Hepatic stellate cell (primary cell): ENCODE data around the gene ENTPD6.
A peak's percentile ranks its signal among the peaks of the same experiment; 100 is the strongest.

ENCODE experiments used
- DNase-seq: peaks from one replicate; pipeline ENCODE4 v3.0.0; 2011; ENCODE audit warnings: low spot score

ENTPD6 gene

DNA sequence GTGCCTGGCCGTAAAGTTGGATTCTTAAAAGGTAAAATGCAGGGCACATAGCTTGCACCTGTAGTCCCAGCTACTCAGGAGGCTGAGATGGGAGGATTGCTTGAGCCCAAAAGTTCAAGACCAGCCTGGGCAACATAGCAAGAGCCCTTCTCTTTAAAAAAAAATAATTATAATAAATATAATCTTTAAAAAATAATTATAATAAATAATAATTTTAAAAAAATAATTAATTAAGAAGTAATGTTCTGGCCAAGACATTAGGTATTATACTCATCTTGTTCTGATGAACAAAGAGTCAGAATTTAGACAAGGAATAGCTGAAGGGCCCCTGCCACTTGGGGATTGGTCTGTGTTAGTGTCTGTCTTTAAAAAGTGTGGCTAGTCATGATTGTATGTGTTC is 13.9 kb downstream of the ENTPD6 start:
- no peak for DNase-seq

DNA sequence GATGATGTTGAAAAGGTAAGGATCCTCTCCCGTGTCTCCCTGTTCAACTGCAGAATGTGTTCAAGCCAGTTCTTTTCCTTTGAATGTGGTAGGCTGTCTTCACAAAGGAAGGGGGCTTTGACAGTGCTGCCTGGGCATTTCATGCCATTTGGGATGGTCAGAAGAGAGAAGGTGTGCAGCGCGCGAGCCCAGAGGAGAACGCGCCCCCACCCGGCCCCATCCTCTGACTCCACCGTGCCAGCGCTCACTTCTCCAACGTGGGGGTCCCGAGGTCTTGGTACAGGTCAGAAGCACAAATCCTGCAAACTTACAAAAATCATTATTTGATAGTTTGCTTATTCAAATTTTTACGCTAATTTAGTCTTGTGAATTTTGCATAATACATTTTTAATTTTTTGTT is 14.4 kb downstream of the ENTPD6 start:
- DNase-seq = no peak

DNA sequence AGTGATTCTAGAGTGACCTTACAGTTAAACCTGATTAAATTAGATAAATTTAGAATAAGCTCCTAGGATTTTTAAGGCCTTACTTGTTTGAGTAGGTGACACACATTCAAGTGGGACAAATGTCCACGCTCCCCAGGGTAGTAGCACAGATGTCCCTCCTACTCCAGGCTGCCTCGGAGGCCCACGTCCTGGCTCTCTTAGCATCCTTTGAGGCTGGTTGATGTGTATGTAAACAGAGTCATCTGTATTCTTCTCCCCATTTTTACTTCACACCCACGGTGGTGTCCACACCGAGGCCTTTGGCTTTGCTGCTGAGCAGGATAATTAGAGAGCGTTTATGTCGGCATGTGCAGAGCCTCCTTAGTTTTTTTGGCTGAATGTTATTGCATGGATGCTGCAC is 15.8 kb downstream of the ENTPD6 start:
- DNase-seq = no peak

DNA sequence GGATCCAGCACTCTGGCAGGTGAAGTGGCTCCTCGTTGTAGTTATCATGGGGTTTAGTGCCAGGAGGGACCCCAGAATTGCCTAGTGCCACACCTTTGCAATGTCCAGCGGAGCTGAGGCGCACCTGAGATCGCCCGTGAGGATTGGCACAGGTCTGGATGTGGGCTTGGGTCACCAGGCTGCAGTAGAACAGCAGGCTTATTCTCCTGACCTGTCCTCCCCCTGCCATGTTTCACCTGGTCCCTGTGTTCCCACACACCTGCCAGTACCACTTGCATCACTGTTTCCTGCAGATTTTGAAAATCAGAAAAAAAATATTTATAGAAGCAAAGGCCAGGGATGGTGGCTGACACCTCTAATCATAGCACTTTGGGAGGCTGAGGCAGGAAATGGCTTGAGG is 16.7 kb downstream of the ENTPD6 start:
- DNase-seq = no peak

DNA sequence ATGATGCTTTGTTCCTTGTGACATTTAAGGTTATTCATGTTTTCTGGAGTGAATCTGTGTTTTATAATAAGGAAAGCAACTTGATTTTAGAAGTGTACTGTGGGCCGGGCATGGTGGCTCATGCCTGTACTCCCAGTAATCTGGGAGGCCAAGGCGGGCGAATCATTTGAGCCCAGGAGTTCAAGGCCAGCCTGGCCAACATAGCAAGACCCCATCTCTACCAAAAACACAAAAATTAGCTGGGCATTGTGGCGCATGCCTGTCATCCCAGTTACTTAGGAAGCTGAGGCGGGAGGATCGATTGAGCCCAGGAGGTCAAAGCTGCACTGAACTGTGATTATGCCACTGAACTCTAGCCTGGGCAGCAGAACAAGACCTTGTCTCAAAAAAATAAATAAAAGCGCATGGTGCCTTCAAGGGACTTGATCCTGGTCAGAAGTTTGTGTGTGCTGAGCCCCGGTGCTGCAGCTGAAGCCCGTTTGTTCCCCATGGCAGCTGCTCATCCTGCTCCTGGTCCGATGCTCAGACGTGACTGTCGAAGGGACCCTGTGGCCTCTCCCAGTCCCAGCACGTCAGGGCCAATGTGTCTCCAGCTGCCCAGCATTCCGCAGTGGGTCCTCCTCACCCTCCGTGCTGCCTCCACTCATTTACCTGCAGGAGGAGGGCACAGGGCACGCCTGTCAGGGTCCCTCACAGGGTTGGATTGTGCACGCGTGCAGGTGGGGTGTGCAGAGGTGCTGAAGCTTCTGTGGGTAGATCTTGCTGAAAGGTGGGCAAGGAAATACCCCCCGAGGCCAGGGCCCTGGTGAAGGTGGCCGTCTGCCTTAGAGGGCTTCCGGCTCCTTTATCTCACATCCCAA is 18.3 kb downstream of the ENTPD6 start:
- no peak for DNase-seq

DNA sequence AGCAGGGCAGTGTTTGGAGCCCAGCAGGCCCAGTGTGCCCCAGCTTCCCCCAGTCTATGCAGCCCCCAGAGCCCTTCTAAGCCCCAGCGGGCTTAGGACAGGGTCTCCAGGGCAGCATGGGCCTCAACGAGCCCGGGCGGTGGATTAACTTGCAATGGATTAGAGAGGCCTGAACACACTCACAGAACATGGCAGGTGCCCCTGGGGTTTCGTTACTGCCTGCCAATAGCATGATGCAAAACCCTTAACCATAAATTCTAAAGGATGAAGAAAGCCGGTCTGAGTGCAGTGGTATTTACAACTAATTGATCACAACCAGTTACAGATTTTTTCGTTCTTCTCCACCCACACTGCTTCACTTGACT is 18.9 kb downstream of the ENTPD6 start:
- DNase-seq = no peak

DNA sequence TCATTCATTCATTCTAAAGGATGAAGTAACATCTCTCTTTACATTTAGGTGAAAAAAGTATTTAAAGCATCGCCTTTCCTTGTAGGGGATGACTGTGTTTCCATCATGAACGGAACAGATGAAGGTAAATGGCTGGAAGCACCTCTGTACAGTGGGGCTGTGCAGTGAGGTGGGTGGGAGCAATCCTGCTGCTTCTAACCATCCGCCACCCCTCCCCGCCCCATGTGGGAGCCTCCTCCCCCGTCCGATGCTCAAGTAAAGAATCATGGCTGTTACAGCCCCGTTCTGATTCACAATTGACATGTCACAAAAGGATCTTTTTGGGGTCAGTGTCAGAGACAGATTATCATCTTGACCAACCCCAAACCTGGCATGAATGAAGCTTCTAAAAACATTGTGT is 19.3 kb downstream of the ENTPD6 start:
- DNase-seq = no peak

DNA sequence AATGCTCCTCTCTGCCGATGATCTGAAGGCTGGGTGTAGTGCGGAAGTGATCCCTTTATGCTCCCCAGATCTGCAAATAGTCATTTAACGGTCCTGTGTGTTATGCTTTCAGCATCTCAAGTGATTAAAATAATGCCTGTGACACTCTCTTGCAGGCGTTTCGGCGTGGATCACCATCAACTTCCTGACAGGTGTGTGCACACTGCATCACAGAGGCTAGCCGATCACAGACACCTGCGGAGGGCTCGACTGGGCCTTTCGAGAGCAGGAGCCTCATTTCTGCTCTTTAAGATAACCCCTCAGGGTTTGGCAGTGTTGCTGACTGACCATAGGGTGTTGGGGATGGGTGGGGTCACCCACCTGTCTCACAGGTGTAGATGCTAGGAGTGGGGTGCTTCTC is 20.0 kb downstream of the ENTPD6 start:
- no peak for DNase-seq

DNA sequence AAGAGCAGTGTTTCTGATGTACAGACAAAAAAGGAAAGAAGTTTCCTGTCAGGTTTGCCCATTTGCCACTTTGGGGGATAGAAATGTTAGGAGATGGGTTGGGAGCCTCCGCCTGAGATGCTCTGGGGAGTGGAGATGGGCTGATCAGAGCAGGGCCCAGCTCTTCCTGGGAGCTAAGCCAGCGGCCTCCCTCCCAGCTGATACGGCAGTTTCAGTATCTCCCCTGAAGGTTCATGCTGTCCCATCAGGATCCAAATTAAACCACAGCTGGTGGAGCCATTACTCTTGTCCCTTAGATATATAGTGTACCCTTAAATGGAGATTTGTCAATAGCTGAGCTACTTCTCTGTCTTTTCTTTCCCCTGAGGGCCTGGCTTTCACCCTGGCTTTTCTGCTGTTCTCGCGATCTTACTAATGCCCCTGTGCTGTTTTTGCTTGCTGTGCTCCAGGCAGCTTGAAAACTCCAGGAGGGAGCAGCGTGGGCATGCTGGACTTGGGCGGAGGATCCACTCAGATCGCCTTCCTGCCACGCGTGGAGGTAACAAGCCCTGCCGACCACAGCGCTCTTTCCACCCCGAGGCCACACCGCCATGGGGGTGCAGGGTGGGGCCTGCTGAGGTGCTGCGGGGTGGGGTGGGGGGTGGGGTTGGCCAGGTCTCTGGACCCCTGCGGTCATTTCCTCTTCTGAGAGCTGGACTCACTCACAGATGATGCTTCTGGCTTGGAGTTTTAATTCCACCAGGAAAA is 20.9 kb downstream of the ENTPD6 start:
- no peak for DNase-seq

DNA sequence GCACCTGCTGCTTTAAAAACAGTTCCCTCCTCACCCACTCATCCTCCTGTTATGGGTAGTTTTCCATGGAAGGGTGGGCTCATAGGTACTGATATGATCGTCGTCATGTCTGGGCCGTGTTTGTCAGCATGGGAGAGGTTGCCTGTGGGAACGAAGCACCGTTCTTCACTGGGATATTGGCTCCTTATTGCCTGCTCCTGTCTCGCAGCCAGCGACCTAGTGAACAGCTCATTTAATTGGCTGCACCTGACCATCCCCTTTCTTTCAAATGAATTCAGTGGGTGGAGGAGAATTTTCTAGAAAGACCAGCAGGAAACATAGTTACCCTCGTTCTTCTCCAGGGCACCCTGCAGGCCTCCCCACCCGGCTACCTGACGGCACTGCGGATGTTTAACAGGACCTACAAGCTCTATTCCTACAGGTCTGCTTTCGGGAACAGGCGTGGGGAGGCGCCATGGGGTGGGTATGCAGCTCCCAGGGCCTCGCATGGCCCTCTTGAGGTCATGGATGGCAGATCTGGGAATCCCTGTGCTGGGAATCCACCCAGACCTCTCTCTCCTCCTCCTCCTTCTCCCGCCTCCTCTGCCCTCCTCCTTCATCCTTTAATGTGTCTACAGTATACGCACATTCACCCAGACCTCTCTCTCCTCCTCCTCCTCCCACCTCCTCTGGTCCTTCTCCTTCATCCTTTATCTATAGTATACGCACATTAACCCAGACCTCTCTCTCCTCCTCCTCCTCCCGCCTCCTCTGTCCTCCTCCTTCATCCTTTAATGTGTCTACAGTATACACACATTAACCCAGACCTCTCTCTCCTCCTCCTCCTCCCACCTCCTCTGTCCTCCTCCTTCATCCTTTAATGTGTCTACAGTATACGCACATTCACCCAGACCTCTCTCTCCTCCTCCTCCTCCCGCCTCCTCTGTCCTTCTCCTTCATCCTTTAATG is 21.9 kb downstream of the ENTPD6 start:
- no peak for DNase-seq

DNA sequence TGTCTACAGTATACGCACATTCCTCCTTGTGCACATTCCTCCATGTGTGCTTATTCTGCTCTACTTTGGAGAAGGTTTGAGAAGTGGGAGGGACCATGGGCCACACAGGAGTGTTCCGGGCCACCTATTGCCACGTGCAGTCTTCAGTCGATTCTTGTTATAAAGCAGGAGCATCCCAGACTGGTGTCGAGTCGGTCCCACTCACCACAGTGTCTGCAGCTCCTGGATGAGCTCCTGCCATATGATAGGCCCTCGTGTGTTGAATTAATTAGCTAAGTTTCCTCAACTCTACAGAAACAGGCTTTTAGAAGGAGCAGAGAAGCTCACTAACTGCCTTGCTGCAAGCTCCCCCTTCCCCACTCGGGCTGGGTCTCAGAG is 22.6 kb downstream of the ENTPD6 start:
- DNase-seq = no peak

DNA sequence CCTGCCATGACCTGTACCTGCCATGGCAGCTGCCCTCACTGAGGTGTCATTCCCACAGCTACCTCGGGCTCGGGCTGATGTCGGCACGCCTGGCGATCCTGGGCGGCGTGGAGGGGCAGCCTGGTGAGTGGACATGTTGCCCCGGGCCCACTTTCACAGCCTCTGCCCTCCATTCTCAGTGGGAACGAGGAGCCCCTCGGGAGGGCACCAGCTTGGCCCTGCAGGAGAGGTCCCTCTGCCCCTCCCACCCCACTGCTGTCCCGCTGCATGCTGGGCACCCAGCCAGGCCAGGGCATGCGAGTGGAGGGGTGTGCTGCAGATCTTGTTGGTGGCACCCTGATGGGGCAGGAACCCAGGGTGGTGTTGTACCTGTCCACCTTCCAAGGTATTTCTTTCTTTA is 23.0 kb downstream of the ENTPD6 start:
- no peak for DNase-seq

DNA sequence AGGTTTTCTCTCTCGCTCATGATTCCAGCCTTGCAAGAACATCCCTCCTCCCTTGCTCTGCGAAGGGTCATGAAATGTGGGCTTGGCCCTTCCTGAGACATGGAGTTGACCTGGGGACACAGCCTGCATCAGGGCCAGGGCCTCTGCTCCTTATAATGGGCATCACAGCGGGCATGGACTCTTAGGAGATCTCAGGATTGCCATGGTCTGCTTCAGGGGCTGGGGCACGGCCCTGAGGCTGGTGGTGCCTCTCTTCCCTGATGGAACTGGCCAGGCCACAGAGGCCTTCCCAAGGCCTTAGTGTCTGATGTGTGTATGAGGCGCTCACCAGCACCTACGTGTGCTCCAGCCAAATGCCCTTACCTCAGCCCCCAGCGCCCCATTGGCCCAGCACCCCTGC is 23.9 kb downstream of the ENTPD6 start:
- no peak for DNase-seq

DNA sequence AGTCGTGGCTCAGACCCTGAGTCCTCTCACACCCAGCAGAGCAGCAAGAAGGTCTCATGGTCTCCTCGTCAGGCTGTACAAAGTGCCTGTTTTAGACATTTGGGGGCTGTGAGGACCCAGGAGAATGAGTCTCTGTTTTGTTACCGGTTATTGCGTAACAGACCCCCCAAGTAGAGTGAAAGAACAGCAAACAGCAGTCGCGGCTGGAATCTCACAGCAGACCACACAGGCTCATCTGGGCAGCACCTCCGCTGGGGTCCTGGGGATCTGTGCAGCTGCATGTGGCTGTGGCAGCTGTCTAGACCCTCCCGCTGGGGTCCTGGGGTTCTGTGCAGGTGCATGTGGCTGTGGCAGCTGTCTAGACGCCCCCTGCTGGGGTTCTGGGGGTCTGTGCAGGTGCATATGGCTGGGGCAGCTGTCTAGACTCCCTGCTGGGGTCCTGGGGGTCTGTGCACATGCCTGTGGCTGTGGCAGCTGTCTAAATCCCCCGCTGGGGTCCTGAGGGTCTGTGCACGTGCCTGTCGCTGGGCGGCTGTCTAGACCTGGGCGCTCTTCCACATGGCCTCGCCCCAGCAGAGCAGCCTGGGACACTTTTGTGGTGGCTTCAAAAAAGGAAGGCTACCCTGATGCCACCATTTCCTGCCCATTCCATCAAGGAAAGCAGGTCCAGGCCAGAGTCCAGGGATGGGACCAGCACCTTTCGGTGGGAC is 24.7 kb downstream of the ENTPD6 start:
- no peak for DNase-seq

DNA sequence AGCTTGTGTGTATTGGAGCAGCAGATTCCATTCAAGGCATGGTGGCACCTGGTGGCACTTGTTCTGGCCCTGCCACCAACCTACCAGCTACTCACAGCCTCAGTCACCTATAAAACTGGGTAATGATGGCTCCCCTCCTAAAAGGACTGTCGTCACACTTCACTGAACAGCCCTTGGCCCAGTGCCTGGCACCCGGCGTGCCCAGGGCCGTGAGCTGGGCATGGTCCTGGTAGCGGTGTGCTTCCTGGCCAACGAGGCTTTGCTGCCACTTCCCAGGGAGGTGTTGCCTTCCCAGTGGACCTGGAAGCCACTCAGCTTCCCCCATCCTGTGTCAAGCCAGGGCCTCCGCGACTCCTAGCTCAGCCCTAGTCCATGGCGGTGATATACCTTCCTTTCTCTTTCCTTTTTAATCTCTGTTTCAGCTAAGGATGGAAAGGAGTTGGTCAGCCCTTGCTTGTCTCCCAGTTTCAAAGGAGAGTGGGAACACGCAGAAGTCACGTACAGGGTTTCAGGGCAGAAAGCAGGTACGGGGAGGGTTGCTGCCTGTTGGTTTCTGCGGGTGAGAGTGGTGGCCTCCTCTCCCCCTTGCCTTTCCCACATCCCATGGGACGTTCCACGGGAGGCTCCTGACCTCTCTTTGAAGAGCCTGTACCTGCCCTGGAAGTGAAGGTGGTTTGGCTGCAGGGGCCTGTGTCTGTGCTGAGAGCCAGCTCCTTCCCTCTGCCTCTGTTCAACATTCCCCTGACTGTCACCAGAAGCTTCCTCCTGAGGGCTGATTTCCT is 25.5 kb downstream of the ENTPD6 start:
- DNase-seq = no peak

DNA sequence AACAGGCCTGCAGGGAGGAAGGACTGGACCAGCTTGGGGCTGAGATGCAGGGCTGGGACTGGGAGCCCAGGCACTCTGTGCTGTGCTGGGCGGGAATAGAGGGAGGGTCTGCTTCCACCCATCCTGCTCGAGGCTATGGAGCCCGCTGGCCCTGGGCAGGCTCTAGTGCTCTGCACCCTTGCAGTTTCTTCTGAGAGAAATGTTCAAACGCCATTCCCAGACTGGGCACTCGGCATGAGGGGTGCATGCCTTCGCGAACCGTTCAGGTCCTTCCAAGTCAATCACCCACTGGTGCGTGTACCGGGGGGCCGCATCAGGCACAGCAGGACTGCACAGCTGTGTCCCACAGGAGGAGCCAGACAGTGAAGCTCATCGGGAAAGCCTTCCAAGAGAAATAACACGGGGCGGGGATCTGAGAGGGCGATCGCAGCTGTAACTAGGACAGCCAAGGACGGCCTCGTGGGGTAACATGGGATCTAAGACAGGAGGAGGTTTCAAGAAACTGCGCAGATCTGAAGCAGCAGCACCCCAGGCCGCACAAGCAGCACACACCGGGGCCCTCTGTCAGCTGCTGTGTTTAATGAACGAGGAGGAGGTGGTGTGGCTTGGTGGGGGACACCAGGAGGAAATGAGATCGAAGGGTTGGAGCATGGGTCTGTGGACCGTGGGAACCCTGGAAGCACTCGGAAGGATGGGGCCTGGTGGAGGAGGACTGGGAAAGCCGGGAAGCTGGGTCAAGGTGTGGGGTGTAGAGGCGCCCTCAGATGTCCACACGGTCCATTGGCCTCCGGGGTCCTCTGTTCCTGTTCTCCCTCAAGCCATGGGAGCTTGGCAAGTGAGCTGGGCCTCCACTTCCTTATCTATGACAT is 26.3 kb downstream of the ENTPD6 start:
- no peak for DNase-seq

DNA sequence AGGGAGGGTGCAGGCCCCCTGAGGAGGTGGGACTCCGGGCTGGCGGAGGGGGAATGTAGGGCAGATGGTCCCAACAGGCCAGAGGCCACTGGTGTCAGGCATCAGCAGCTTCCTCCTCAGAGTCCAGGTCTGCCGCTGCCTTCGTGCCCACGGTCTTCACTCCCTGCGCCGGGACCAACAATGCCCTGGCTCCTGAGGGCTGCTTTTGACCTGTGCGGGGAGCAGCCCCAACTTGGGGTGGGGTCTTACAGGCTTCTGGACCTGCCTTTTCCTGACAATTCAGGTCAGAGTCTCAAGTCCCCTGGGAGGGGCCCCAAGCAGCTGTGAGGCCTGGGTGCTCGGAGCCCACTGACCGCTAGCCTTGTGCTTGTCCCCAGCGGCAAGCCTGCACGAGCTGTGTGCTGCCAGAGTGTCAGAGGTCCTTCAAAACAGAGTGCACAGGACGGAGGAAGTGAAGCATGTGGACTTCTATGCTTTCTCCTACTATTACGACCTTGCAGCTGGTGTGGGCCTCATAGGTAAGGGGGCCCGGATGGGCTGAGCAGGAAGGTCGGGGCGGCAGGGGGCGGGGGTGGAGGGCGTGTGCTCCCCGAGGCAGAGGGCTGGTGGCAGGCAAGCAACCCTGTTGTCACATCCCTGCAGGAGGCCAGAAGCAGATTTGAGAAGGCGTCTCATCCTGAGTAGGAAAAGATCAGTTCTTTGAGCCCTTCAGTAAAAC is 27.1 kb downstream of the ENTPD6 start:
- no peak for DNase-seq

DNA sequence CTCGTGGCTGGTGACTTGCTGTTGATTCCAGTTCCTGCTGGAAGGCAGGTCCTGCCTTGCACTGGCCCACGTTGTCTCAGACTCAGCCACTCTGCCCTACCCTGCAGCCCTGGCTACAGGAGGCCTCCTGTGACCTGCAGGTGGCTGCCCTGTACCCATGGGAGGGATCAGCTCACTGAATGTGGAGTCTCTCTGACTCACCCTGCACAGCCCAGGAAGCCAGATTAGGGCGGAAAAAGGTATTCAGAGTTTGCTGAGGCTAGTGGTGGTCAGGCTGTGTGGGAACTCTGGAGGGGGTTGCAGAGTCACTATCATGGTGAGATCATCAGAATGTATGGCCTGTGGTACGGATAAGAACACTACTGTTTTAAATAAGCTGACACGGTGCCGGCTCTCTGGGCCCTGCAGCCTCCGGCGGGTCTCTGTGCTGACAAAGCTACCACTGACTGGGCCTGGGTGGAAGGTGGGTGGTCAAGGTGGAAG is 27.7 kb downstream of the ENTPD6 start:
- DNase-seq = peak; percentile 97
